ENCODE data around the gene GCNT3. TPM values are rescaled to one million over a fixed set of nuclear protein-coding genes. Genes with fewer than 3 reads are reported as not detected.
"Not testable (repeated sequence)": the region's sequence is repeated elsewhere in the genome, so short reads cannot be mapped to it uniquely, and the experiment has no call there.

GCNT3 gene
- total and polyA plus RNA-seq, 2 donors (not counting 3 experiments of a cell fraction or from before 2014, with no cell fraction given): not detected

DNA sequence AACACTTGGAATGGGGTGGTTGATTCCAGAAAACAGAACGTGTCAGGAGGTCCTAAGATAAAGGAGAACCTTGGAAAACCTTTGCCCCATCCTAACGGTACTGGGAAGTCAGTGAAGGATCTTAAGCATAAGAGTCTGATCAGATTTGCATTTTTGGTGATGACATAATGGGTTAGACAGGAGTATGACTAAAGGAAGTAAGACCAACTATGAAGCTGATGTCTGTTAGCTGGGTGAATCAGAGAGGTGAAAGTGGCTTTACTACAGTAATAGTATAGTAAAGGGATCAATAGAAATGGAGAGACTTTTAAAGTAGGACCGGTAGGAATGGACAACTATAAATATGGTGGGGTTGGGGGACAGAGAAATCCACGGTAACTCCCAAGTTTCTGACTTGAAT, 33.2 kb downstream of the GCNT3 start:
- Histone ChIP-seq H2AFZ (ENCODE audit: low read depth, low read length) (no peak overlapping the region), H3K4me3 (replicated peaks in 1 of 3; ENCODE audit: insufficient read depth in 1 of 3, low read depth in 1 of 3, low read length in 3 of 3) (no peak overlapping the region), H3K9me1 (replicated peaks; ENCODE audit: control insufficient read depth, extremely low read depth, insufficient read depth, low read length) (no peaks in the 10 kb centered on the region), H3K9me3 (replicated peaks; ENCODE audit: control insufficient read depth, insufficient read depth, low read length) (no peaks in the 10 kb centered on the region), H3K36me3 (ENCODE audit: control insufficient read depth in 2 of 2, extremely low read depth in 1 of 2, insufficient read depth in 2 of 2, low read length in 2 of 2) (peaks cover 0 to 9% of the 10 kb centered on the region in 2 experiments), H3K4me1 (ENCODE audit: control insufficient read depth, extremely low read depth, insufficient read depth, low read length) (no peaks in the 10 kb centered on the region), H4K20me1 (replicated peaks; ENCODE audit: control insufficient read depth, extremely low read depth, insufficient read depth, low read length) (no peaks in the 10 kb centered on the region), H3K79me2 (ENCODE audit: control insufficient read depth, insufficient read depth, low read length) (no peaks in the 10 kb centered on the region), H3K9ac (replicated peaks; ENCODE audit: extremely low read depth, insufficient read depth, low read length) (no peak overlapping the region), H3K4me2 (ENCODE audit: insufficient read depth, low read length) (no peak overlapping the region), H3K27me3 (ENCODE audit: control insufficient read depth in 2 of 2, insufficient read depth in 2 of 2, low read length in 2 of 2) (no peaks in the 10 kb centered on the region), H3K27ac (ENCODE audit: insufficient read depth, low read depth, low read length) (no peak overlapping the region)
- intact Hi-C loops (cut with micrococcal nuclease): no loop called here
- dilution Hi-C loops (cut with MboI; ENCODE audit: extremely low pct_ligation_motif_present, low sequenced_read_pairs): no loop called here
- no peak for DNase-seq (ENCODE audit: low read depth, low spot score)
- BruUV-seq (replicated peaks): no TSS peak
- ChIA-PET CTCF (interaction anchor here (6.9 kb wide), 1 partner anchor 112 kb away, joined by 60 read pairs; no protein-coding TSS in a partner anchor), POLR2A (no interaction called here)
- FAIRE-seq: no peak
- TF ChIP-seq FOS (IDR thresholded peaks at IDR 0.05; ENCODE audit: borderline replicate concordance, insufficient read depth, low read length) (no peak), EZH2 (IDR thresholded peaks at IDR 0.05; ENCODE audit: borderline replicate concordance, low read depth, low read length, severe bottlenecking) (no peak), MYC (IDR thresholded peaks at IDR 0.05; ENCODE audit: low read depth, low read length) (no peak), GATA2 (IDR thresholded peaks at IDR 0.05; ENCODE audit: insufficient read depth, insufficient read length, low read depth, low read length) (no peak), POLR2A (IDR thresholded peaks at IDR 0.05; ENCODE audit: low read depth, low read length) (no peak), JUN (IDR thresholded peaks at IDR 0.05; ENCODE audit: borderline replicate concordance, insufficient read depth, insufficient read length, low read depth) (no peak), POLR2AphosphoS5 (IDR thresholded peaks at IDR 0.05; ENCODE audit: insufficient read depth, low read depth, low read length) (no peak)
- TF ChIP-seq, protein P1, sequence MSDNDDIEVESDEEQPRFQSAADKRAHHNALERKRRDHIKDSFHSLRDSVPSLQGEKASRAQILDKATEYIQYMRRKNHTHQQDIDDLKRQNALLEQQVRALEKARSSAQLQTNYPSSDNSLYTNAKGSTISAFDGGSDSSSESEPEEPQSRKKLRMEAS (IDR thresholded peaks at IDR 0.05; ENCODE audit: insufficient read depth, insufficient read length): no peak
- TF ChIP-seq, protein P2, sequence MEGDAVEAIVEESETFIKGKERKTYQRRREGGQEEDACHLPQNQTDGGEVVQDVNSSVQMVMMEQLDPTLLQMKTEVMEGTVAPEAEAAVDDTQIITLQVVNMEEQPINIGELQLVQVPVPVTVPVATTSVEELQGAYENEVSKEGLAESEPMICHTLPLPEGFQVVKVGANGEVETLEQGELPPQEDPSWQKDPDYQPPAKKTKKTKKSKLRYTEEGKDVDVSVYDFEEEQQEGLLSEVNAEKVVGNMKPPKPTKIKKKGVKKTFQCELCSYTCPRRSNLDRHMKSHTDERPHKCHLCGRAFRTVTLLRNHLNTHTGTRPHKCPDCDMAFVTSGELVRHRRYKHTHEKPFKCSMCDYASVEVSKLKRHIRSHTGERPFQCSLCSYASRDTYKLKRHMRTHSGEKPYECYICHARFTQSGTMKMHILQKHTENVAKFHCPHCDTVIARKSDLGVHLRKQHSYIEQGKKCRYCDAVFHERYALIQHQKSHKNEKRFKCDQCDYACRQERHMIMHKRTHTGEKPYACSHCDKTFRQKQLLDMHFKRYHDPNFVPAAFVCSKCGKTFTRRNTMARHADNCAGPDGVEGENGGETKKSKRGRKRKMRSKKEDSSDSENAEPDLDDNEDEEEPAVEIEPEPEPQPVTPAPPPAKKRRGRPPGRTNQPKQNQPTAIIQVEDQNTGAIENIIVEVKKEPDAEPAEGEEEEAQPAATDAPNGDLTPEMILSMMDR (IDR thresholded peaks at IDR 0.05; ENCODE audit: extremely low read depth in 1 of 2, insufficient read depth in 1 of 2, low read depth in 1 of 2, low read length in 2 of 2): no peak

DNA sequence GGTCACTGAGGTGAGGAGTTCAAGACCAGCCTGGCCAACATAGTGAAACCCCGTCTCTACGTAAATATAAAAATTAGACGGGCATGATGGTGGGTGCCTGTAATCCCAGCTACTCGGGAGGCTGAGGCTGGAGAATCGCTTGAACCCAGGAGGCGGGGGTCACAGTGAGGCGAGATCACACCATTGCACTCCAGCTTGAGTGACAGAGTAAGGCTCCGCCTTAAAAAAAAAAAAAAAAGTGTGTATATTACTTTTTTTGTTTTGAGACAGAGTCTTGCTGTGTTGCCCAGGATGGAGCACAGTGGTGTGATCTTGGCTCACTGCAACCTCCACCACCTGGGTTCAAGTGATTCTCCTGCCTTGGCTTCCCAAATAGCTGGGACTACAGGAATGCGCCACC, 34.2 kb downstream of the GCNT3 start:
- intact Hi-C loops (cut with micrococcal nuclease): not testable (repeated sequence)

More for the DNA sequence above, 34.2 kb downstream of the GCNT3 start:
- H3K4me1 ChIP-seq (ENCODE audit: control insufficient read depth, extremely low read depth, insufficient read depth, low read length); H3K27me3 ChIP-seq (ENCODE audit: control insufficient read depth in 2 of 2, insufficient read depth in 2 of 2, low read length in 2 of 2); H4K20me1 ChIP-seq (replicated peaks; ENCODE audit: control insufficient read depth, extremely low read depth, insufficient read depth, low read length); H3K79me2 ChIP-seq (ENCODE audit: control insufficient read depth, insufficient read depth, low read length); H3K9me1 ChIP-seq (replicated peaks; ENCODE audit: control insufficient read depth, extremely low read depth, insufficient read depth, low read length); DNase-seq (ENCODE audit: low read depth, low spot score); H2AFZ ChIP-seq (ENCODE audit: low read depth, low read length); H3K4me3 ChIP-seq (replicated peaks in 1 of 3; ENCODE audit: insufficient read depth in 1 of 3, low read depth in 1 of 3, low read length in 3 of 3); H3K27ac ChIP-seq (ENCODE audit: insufficient read depth, low read depth, low read length); H3K4me2 ChIP-seq (ENCODE audit: insufficient read depth, low read length); BruUV-seq (replicated peaks); H3K9ac ChIP-seq (replicated peaks; ENCODE audit: extremely low read depth, insufficient read depth, low read length); dilution Hi-C loops (cut with MboI; ENCODE audit: extremely low pct_ligation_motif_present, low sequenced_read_pairs); FAIRE-seq; H3K9me3 ChIP-seq (replicated peaks; ENCODE audit: control insufficient read depth, insufficient read depth, low read length): not testable (repeated sequence)
- peaks cover 0 to 18% of the 10 kb centered on the region in 2 experiments for H3K36me3 ChIP-seq (ENCODE audit: control insufficient read depth in 2 of 2, extremely low read depth in 1 of 2, insufficient read depth in 2 of 2, low read length in 2 of 2)
- CTCF ChIA-PET: interaction anchor here (4.2 kb wide), 1 partner anchor 113 kb away, joined by 16 read pairs; no protein-coding TSS in a partner anchor
- POLR2A ChIA-PET: interaction anchor here (1.0 kb wide), 1 partner anchor 12 kb away, joined by 3 read pairs; the partner anchor contains the start of gene GTF2A2

Measured in endothelial cell of umbilical vein (primary cell).